HepG2 (cell line): ENCODE results near the gene GZMA. TPM values are rescaled to one million over a fixed set of nuclear protein-coding genes. Genes with fewer than 3 reads are reported as not detected.

Experiments
- ATAC-seq: fragments of 200-7000 bp; cut with Tn5 transposase; 3 replicates; pipeline ENCODE4 v1.9.1; 2020; ENCODE audit warnings: mild to moderate bottlenecking, moderate library complexity
- BruUV-seq: library from RNA; stranded (reverse); fragments of 400-500 nt; replicated peaks from 2 replicates; lab custom pipeline; 2021; lab: Mats Ljungman, UMichigan
- CTCF ChIA-PET: fragments of 300-600 bp; formaldehyde crosslinking; extraction: SDS; loops from one replicate; lab custom pipeline; 2021; ENCODE audit warnings: low total read pairs, inconsistent platforms, low intra/inter-chr PET ratio; lab: Yijun Ruan, JAX
- POLR2A ChIA-PET: fragments of 350-600 bp; sonication (Branson Sonifier 250); formaldehyde crosslinking; loops from one replicate; lab custom pipeline; 2020; ENCODE audit warnings: antibody characterized with exemption, inconsistent platforms; lab: Yijun Ruan, JAX
- DNase-seq: peaks from one replicate; pipeline ENCODE4 v3.0.0-alpha.2; 2015; ENCODE audit warnings: low spot score
- FAIRE-seq: peaks from 3 replicates; lab custom pipeline; 2011; peaks lifted over from hg19 to GRCh38; lab: Jason Lieb, UNC
- H2AFZ ChIP-seq: one replicate; pipeline ENCODE4 v1.6.1; 2011; ENCODE audit warnings: low read length, inconsistent platforms
- H3K27ac ChIP-seq: fragments of 300-600 bp; 3 replicates; pipeline ENCODE4 v1.8.0; 2011; ENCODE audit warnings: mixed run types, mild to moderate bottlenecking, mixed read lengths, low read length, inconsistent platforms; ENCODE audit not compliant: insufficient read depth; ENCODE audit errors: extremely low read length
- H3K27me3 ChIP-seq, 2 experiments: fragments of 200-600 bp in 1 of 2; 2 replicates in 1 of 2; 3 replicates in 1 of 2; pipeline versions ENCODE4 v1.6.0 to v1.8.0; 2011; ENCODE audit warnings: low read length in 2 of 2, mild to moderate bottlenecking in 2 of 2, moderate library complexity in 2 of 2, inconsistent platforms in 1 of 2; ENCODE audit not compliant: insufficient read depth in 2 of 2, control insufficient read depth in 1 of 2
- H3K36me3 ChIP-seq, 2 experiments: fragments of 200-600 bp in 1 of 2; replicated peaks in 1 of 2; 2 replicates in 1 of 2; 3 replicates in 1 of 2; pipeline versions ENCODE4 v1.5.1 to v1.8.0; 2011; ENCODE audit warnings: low read length in 2 of 2, inconsistent platforms in 1 of 2; ENCODE audit not compliant: insufficient read depth in 2 of 2, control insufficient read depth in 1 of 2
- H3K4me1 ChIP-seq: 2 replicates; pipeline ENCODE4 v1.5.1; 2012; ENCODE audit warnings: low read length, inconsistent platforms; ENCODE audit not compliant: insufficient read depth
- H3K4me2 ChIP-seq: 2 replicates; pipeline ENCODE4 v1.6.0; 2011; ENCODE audit warnings: low read depth, low read length, inconsistent platforms
- H3K4me3 ChIP-seq, 3 experiments: fragments of 200-600 bp in 1 of 3; sonication (generic), shearing (Covaris generic) in 1 of 3; replicated peaks in 1 of 3; 2 replicates each; pipeline ENCODE4 v1.5.1; 2011 to 2016; ENCODE audit warnings: low read length in 3 of 3, inconsistent platforms in 2 of 3, low read depth in 2 of 3, mild to moderate bottlenecking in 2 of 3, control low read depth in 1 of 3, mixed read lengths in 1 of 3; ENCODE audit not compliant: insufficient read depth in 1 of 3
- H3K79me2 ChIP-seq: one replicate; pipeline ENCODE4 v1.6.1; 2011; ENCODE audit warnings: low read length, inconsistent platforms; ENCODE audit not compliant: insufficient read depth
- H3K9ac ChIP-seq: 2 replicates; pipeline ENCODE4 v1.6.0; 2011; ENCODE audit warnings: mild to moderate bottlenecking, low read depth, low read length, inconsistent platforms; ENCODE audit not compliant: insufficient read depth
- H3K9me3 ChIP-seq: 2 replicates; pipeline ENCODE4 v1.5.1; 2012; ENCODE audit warnings: mild to moderate bottlenecking, low read length
- H4K20me1 ChIP-seq: 2 replicates; pipeline ENCODE4 v1.6.0; 2011; ENCODE audit warnings: inconsistent platforms, mild to moderate bottlenecking, low read length, moderate library complexity; ENCODE audit not compliant: insufficient read depth
- ELF1 ChIP-seq: sonication (generic); formaldehyde crosslinking; IDR thresholded peaks from 2 replicates; pipeline ENCODE4 v1.4.0; 2020; ENCODE audit warnings: missing genetic modification reagents
- GLMP ChIP-seq: sonication (generic); formaldehyde crosslinking; IDR thresholded peaks from 2 replicates; pipeline ENCODE4 v1.9.0; 2021; ENCODE audit warnings: missing genetic modification reagents, mild to moderate bottlenecking, borderline replicate concordance
- KDM4B ChIP-seq: sonication (generic); formaldehyde crosslinking; IDR thresholded peaks from 2 replicates; pipeline ENCODE4 v1.4.0; 2020; ENCODE audit warnings: missing genetic modification reagents
- NR3C1 ChIP-seq: sonication (generic); formaldehyde crosslinking; IDR thresholded peaks from 2 replicates; pipeline ENCODE4 v1.4.0; 2020; ENCODE audit warnings: missing genetic modification reagents
- RBFOX2 ChIP-seq: fragments of 200-400 bp; formaldehyde crosslinking; IDR thresholded peaks from 2 replicates; pipeline ENCODE4 v1.6.1; 2017; ENCODE audit warnings: low read depth, mild to moderate bottlenecking, low read length
- SRSF1 ChIP-seq: fragments of 200-400 bp; formaldehyde crosslinking; optimal IDR thresholded peaks from 2 replicates; pipeline ENCODE3; 2017; ENCODE audit warnings: mild to moderate bottlenecking, low read depth, low read length, moderate library complexity
- ZNF354B ChIP-seq: sonication (generic); formaldehyde crosslinking; IDR thresholded peaks from 2 replicates; pipeline ENCODE4 v1.8.0; 2022; ENCODE audit warnings: mild to moderate bottlenecking, missing genetic modification reagents
- ZNF549 ChIP-seq: sonication (generic); formaldehyde crosslinking; IDR thresholded peaks from 2 replicates; pipeline ENCODE4 v1.5.0; 2020; ENCODE audit warnings: missing genetic modification reagents
- ZUFSP ChIP-seq: sonication (generic); formaldehyde crosslinking; IDR thresholded peaks from 2 replicates; pipeline ENCODE4 v1.9.0; 2021; ENCODE audit warnings: missing genetic modification reagents, mild to moderate bottlenecking, borderline replicate concordance
- WGBS: methylation state at CpG from one replicate; pipeline ENCODE4 v1.1.6; 2017; ENCODE audit warnings: low lambda C conversion rate; 5-methylcytosine and 5-hydroxymethylcytosine counted together
- in situ Hi-C: cut with HindIII; loops from 2 replicates; pipeline ENCODE4 v1.10.0; 2017; ENCODE audit warnings: low pct_unique_long_range_greater_than_20kb; ENCODE audit not compliant: extremely low pct_ligation_motif_present
- intact Hi-C: fragments of 100-400 bp; cut with micrococcal nuclease; formaldehyde crosslinking; loops from one replicate; pipeline ENCODE4 v1.10.0; 2022; ENCODE audit not compliant: unreplicated experiment
- polyA plus RNA-seq, 8 experiments: library from polyadenylated mRNA; depleted of rRNA in 3 of 8; stranded (reverse) in 7 of 8; unstranded in 1 of 8; fragments of >200 nt; fragmentation: Illumina TruSeq in 4 of 8; extraction: Trizol in 4 of 8; gene quantifications; 2 replicates each; pipeline versions ENCODE4 v1.2.1 to v1.2.3, GENCODE V29; 2011 to 2016; ENCODE audit warnings: low read depth in 4 of 8, missing spikeins in 1 of 8, mixed read lengths in 1 of 8; ENCODE audit not compliant: insufficient read depth in 1 of 8
- total RNA-seq, 5 experiments: library from RNA; depleted of rRNA; stranded (reverse); fragments of >200 nt; fragmentation: Illumina TruSeq; extraction: Trizol; gene quantifications; 2 replicates each; pipeline ENCODE4 v1.2.3, GENCODE V29; 2016; ENCODE audit warnings: low read depth in 1 of 5

The GZMA gene
- total and polyA plus RNA-seq, 2 of the 13 experiments (the other 11 are each of a cell fraction or from before 2014, with no cell fraction given), result not detected

GRCh38 chr5:55066277-55066676 lies 36.2 kb upstream of the GZMA start:
- Histone ChIP-seq H3K4me3 (no peak overlapping the region), H3K9me3 (no peaks in the 10 kb centered on the region), H3K27me3 (no peaks in the 10 kb centered on the region), H3K4me1 (no peaks in the 10 kb centered on the region), H4K20me1 (no peaks in the 10 kb centered on the region), H3K79me2 (no peaks in the 10 kb centered on the region)
- in situ Hi-C loops, result no loop called here
- DNase-seq (no peak), FAIRE-seq (no peak), ATAC-seq (no peak)
- 50% methylated on average over 3 of the region's 3 CpGs for WGBS
- intact Hi-C loops, result no loop called here
- BruUV-seq, result no TSS peak
- CTCF ChIA-PET, result no interaction called here
- no peak for TF ChIP-seq KDM4B (CRISPR knock-in tag)
- TF ChIP-seq ZNF354B (CRISPR knock-in tag), result no peak
- TF ChIP-seq RBFOX2, result no peak
- no peak for TF ChIP-seq ZNF549 (CRISPR knock-in tag)
- TF ChIP-seq ZUFSP (CRISPR knock-in tag), result no peak
- no peak for TF ChIP-seq GLMP (CRISPR knock-in tag)
- no peak for TF ChIP-seq NR3C1 (CRISPR knock-in tag)
- no peak for TF ChIP-seq SRSF1
- TF ChIP-seq ELF1 (CRISPR knock-in tag), result no peak
- TF ChIP-seq, all 625 proteins: peak for 0
- POLR2A ChIA-PET, result no interaction called here
- Histone ChIP-seq H3K9ac (no peak overlapping the region), H2AFZ (no peak overlapping the region), H3K27ac (no peak overlapping the region), H3K36me3 (no peaks in the 10 kb centered on the region), H3K4me2 (no peak overlapping the region)
